GM10847 (cell line): Measurements from ENCODE around the gene MTG1.

ENCODE experiments used
- POLR2A ChIP-seq: IDR thresholded peaks from 2 replicates; pipeline ENCODE4 v1.6.1; 2011; ENCODE audit not compliant: insufficient read length; ENCODE audit errors: extremely low read depth

The MTG1 gene

GRCh38 chr10:133370030-133370786, 23.7 kb upstream of the MTG1 start:
- no peak for TF ChIP-seq POLR2A

GRCh38 chr10:133372507-133372906, 21.4 kb upstream of the MTG1 start:
- no peak for TF ChIP-seq POLR2A

GRCh38 chr10:133373174-133374090, 20.5 kb upstream of the MTG1 start, which contains the start of gene ECHS1:
Gene ECHS1 (minus strand): TSS chr10:133373354. CDS start chr10:133373333, 21 bp downstream.
- TF ChIP-seq POLR2A = peak; percentile 79

- TF ChIP-seq POLR2A = no peak
Observed at GRCh38 chr10:133375357-133376115, 18.4 kb upstream of the MTG1 start.

- TF ChIP-seq POLR2A = no peak
Observed at GRCh38 chr10:133377025-133377817, 16.7 kb upstream of the MTG1 start.

GRCh38 chr10:133377818-133378250, 16.1 kb upstream of the MTG1 start:
- TF ChIP-seq POLR2A = no peak

- peak; percentile 7 for TF ChIP-seq POLR2A
Observed at GRCh38 chr10:133378251-133379096, 15.5 kb upstream of the MTG1 start.

- TF ChIP-seq POLR2A = peak; percentile 30
Observed at GRCh38 chr10:133379152-133379800, 14.7 kb upstream of the MTG1 start, which contains the start of gene PAOX. Gene PAOX (plus strand): TSS chr10:133379262. CDS start chr10:133379317, 55 bp downstream.

- TF ChIP-seq POLR2A = no peak
Observed at GRCh38 chr10:133379801-133380666, 13.9 kb upstream of the MTG1 start.

GRCh38 chr10:133381036-133381435, 12.9 kb upstream of the MTG1 start:
- no peak for TF ChIP-seq POLR2A

- no peak for TF ChIP-seq POLR2A
Observed at GRCh38 chr10:133383551-133383950, 10.4 kb upstream of the MTG1 start.

- TF ChIP-seq POLR2A = no peak
Observed at GRCh38 chr10:133384071-133384470, 9.9 kb upstream of the MTG1 start.

- TF ChIP-seq POLR2A = no peak
Observed at GRCh38 chr10:133385214-133385613, 8.7 kb upstream of the MTG1 start.
